ENCODE results near the gene ABO. TPM values are rescaled to one million over a fixed set of nuclear protein-coding genes. Genes with fewer than 3 reads are reported as not detected.
A peak's percentile ranks its signal among the peaks of the same experiment; 100 is the strongest.
"Not testable (repeated sequence)": the region's sequence is repeated elsewhere in the genome, so short reads cannot be mapped to it uniquely, and the experiment has no call there.

ABO gene
- total RNA-seq, 1 donor from 2014 or later = 2.3 TPM

GRCh38 chr9:133207540-133208170 lies 67.3 kb downstream of the ABO start:
- no peaks in the 10 kb centered on the region for H3K4me1 Mint-ChIP-seq

GRCh38 chr9:133207021-133207531 lies 67.9 kb downstream of the ABO start:
- Mint-ChIP-seq H3K36me3 (no peaks in the 10 kb centered on the region), H3K27me3 (ENCODE audit: low read depth) (peaks cover 22% of the 10 kb centered on the region), H3K27ac (no peak overlapping the region), H3K4me1 (no peaks in the 10 kb centered on the region), H3K9me3 (peaks cover 3% of the 10 kb centered on the region), H3K4me3 (no peak overlapping the region)
- no peak for DNase-seq (ENCODE audit: low spot score in 2 of 2, unreplicated experiment in 2 of 2)
- no peak for TF ChIP-seq CTCF (IDR thresholded peaks at IDR 0.05; ENCODE audit: unreplicated experiment)

More at GRCh38 chr9:133207540-133208170, 67.3 kb downstream of the ABO start:
- TF ChIP-seq CTCF (IDR thresholded peaks at IDR 0.05; ENCODE audit: unreplicated experiment) = no peak
- Mint-ChIP-seq H3K27me3 (ENCODE audit: low read depth) (peaks cover 21% of the 10 kb centered on the region), H3K36me3 (no peaks in the 10 kb centered on the region), H3K9me3 (peaks cover 5% of the 10 kb centered on the region), H3K4me3 (no peak overlapping the region), H3K27ac (no peak overlapping the region)
- no peak for DNase-seq (ENCODE audit: low spot score in 2 of 2, unreplicated experiment in 2 of 2)

DNA sequence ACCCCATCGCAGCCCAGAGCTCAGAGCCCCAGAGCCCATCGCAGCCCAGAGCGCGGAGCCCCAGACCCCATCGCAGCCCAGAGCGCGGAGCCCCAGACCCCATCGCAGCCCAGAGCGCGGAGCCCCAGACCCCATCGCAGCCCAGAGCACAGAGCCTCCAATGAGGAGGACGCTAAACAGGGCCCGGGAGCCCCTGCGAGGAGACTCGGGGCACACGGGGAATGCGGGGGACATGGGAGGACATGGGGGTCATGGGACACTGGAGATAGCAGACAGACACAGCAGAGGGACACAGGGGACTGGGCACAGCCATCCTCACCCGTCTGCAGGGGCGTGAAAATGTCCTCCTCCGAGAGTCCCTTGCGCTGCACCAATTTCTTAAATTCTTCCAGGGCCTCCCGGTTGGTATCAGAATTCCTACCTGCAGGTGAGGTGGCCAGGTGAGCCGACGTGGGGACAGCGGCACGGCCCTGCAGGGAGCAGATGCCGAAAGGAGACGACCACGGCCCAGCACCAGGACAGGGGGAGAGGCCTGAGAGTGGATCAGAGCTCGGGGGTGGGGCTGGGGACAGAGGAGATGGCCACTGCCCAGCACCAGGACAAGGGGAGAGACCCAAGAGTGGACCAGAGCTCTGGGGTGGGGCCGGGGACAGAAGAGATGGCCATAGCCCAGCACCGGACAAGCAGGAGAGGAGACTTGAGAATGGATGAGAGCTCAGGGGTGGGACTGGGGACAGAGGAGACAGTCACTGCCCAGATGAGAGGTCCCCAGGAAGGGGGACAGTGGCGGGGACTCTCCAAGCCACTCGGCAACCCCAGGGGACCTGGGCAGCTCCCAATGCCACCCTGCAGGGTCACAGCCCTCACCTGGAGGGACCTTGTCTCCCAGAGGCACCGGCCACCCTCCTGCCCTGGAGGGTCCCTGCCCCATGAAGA lies 68.7 kb downstream of the ABO start:
- H3K27me3 Mint-ChIP-seq (ENCODE audit: low read depth) = peaks cover 24% of the 10 kb centered on the region

GRCh38 chr9:133205481-133205887 lies 69.5 kb downstream of the ABO start:
- H3K4me1 Mint-ChIP-seq, H3K36me3 Mint-ChIP-seq, H3K9me3 Mint-ChIP-seq, H3K4me3 Mint-ChIP-seq, H3K27ac Mint-ChIP-seq: not testable (repeated sequence)
- H3K27me3 Mint-ChIP-seq (ENCODE audit: low read depth) = peaks cover 30% of the 10 kb centered on the region
- DNase-seq (ENCODE audit: low spot score in 2 of 2, unreplicated experiment in 2 of 2) = peak in 1 of 2 experiments; percentile 32

More for the DNA sequence above, 68.7 kb downstream of the ABO start:
- TF ChIP-seq CTCF (IDR thresholded peaks at IDR 0.05; ENCODE audit: unreplicated experiment) = no peak
- H3K9me3 Mint-ChIP-seq = no peaks in the 10 kb centered on the region
- H3K36me3 Mint-ChIP-seq = no peaks in the 10 kb centered on the region
- H3K4me1 Mint-ChIP-seq = peaks cover 2% of the 10 kb centered on the region
- DNase-seq (ENCODE audit: low spot score in 2 of 2, unreplicated experiment in 2 of 2) = peak in 1 of 2 experiments; percentile 35
- H3K27ac Mint-ChIP-seq = no peak overlapping the region
- no peak overlapping the region for H3K4me3 Mint-ChIP-seq

Other genes starting within 250 kb of the ABO start
- 80.0 to 85.3 TPM (median 80.2 TPM) in 3 replicates for gene GTF3C5, start 244.2 kb downstream of the ABO start, total RNA-seq
- 4.3 to 5.0 TPM (median 4.6 TPM) in 3 replicates for gene CEL, start 213.2 kb downstream of the ABO start, total RNA-seq
- gene RALGDS, start 154.0 kb downstream of the ABO start, total RNA-seq = 78.9 to 83.5 TPM (median 82.9 TPM) in 3 replicates
- 29.1 to 32.8 TPM (median 31.8 TPM) in 3 replicates for gene GBGT1, start 111.3 kb downstream of the ABO start, total RNA-seq
- not detected in 3 replicates for gene OBP2B, start 66.0 kb downstream of the ABO start, total RNA-seq
- gene SURF6, start 61.0 kb upstream of the ABO start, total RNA-seq = 22.8 to 25.6 TPM (median 24.9 TPM) in 3 replicates
- gene MED22, start 72.9 kb upstream of the ABO start, total RNA-seq = 35.1 to 39.4 TPM (median 36.0 TPM) in 3 replicates
- 2,220 to 2,356 TPM (median 2,311 TPM) in 3 replicates for gene RPL7A, start 73.0 kb upstream of the ABO start, total RNA-seq
- gene SURF1, start 81.3 kb upstream of the ABO start, total RNA-seq = 29.4 to 31.4 TPM (median 30.0 TPM) in 3 replicates
- 10.3 to 12.7 TPM (median 12.1 TPM) in 3 replicates for gene SURF2, start 81.3 kb upstream of the ABO start, total RNA-seq
- 147 to 152 TPM (median 149 TPM) in 3 replicates for gene SURF4, start 100.9 kb upstream of the ABO start, total RNA-seq
- gene STKLD1, start 101.2 kb upstream of the ABO start, total RNA-seq = 6.6 to 7.5 TPM (median 6.7 TPM) in 3 replicates
- gene REXO4, start 142.8 kb upstream of the ABO start, total RNA-seq = 26.1 to 28.2 TPM (median 27.0 TPM) in 3 replicates
- gene ADAMTS13, start 147.2 kb upstream of the ABO start, total RNA-seq = 20.7 to 21.6 TPM (median 21.3 TPM) in 3 replicates
- 35.4 to 44.5 TPM (median 40.2 TPM) in 3 replicates for gene CACFD1, start 184.8 kb upstream of the ABO start, total RNA-seq
- gene SLC2A6, start 203.9 kb upstream of the ABO start, total RNA-seq = 8.2 to 9.0 TPM (median 8.2 TPM) in 3 replicates
- not detected in 3 replicates for gene MYMK, start 249.8 kb upstream of the ABO start, total RNA-seq